Measurements from ENCODE around the gene PES1. TPM values are rescaled to one million over a fixed set of nuclear protein-coding genes. Genes with fewer than 3 reads are reported as not detected.

PES1 gene
- total RNA-seq, 1 donor from 2014 or later = 47.0 TPM

- DNase-seq (no peak), ATAC-seq (no peak)
- H3K9me3 ChIP-seq = no peaks in the 10 kb centered on the region
- no peak for TF ChIP-seq CTCF (IDR thresholded peaks at IDR 0.05)
- no peaks in the 10 kb centered on the region for H3K27me3 ChIP-seq (ENCODE audit: low read depth)
- no peak overlapping the region for H3K4me3 ChIP-seq
- H3K4me1 ChIP-seq = no peaks in the 10 kb centered on the region
- H3K36me3 ChIP-seq = peaks cover 100% of the 10 kb centered on the region
- intact Hi-C loops (cut with DNase I) = no loop called here
- H3K27ac ChIP-seq = no peak overlapping the region
Observed at GRCh38 chr22:30580896-30581295, 10.8 kb downstream of the PES1 start.

GRCh38 chr22:30578481-30578880, 13.2 kb downstream of the PES1 start:
- no peak for DNase-seq
- H3K36me3 ChIP-seq = peaks cover 84% of the 10 kb centered on the region
- no peak for TF ChIP-seq CTCF (IDR thresholded peaks at IDR 0.05)

GRCh38 chr22:30575859-30576258, 15.9 kb downstream of the PES1 start:
- DNase-seq (no peak), ATAC-seq (no peak)
- Histone ChIP-seq H3K36me3 (peaks cover 57% of the 10 kb centered on the region), H3K9me3 (no peaks in the 10 kb centered on the region), H3K27me3 (ENCODE audit: low read depth) (no peaks in the 10 kb centered on the region), H3K27ac (no peak overlapping the region), H3K4me3 (no peak overlapping the region), H3K4me1 (peaks cover 5% of the 10 kb centered on the region)
- no peak for TF ChIP-seq CTCF (IDR thresholded peaks at IDR 0.05)
- intact Hi-C loops (cut with DNase I) = no loop called here

More at GRCh38 chr22:30578481-30578880, 13.2 kb downstream of the PES1 start:
- intact Hi-C loops (cut with DNase I) = no loop called here
- Histone ChIP-seq H3K9me3 (no peaks in the 10 kb centered on the region), H3K27ac (no peak overlapping the region), H3K4me3 (no peak overlapping the region), H3K4me1 (peaks cover 5% of the 10 kb centered on the region), H3K27me3 (ENCODE audit: low read depth) (no peaks in the 10 kb centered on the region)
- ATAC-seq = no peak

GRCh38 chr22:30574997-30575671, 16.6 kb downstream of the PES1 start:
- intact Hi-C loops (cut with DNase I) = no loop called here
- Histone ChIP-seq H3K9me3 (no peaks in the 10 kb centered on the region), H3K27ac (peak overlapping the region; percentile 46), H3K4me3 (peak overlapping the region; percentile 21), H3K4me1 (peaks cover 5% of the 10 kb centered on the region), H3K27me3 (ENCODE audit: low read depth) (no peaks in the 10 kb centered on the region), H3K36me3 (peaks cover 50% of the 10 kb centered on the region)
- ATAC-seq (peak; percentile 23 to 64), DNase-seq (no peak)
- no peak for TF ChIP-seq CTCF (IDR thresholded peaks at IDR 0.05)

GRCh38 chr22:30574095-30574981, 17.4 kb downstream of the PES1 start, which contains the start of gene GAL3ST1:
GAL3ST1 (minus strand) TSS chr22:30574665; CDS start chr22:30557392, 17,273 bp downstream.
- H3K27me3 ChIP-seq (ENCODE audit: low read depth) = no peaks in the 10 kb centered on the region
- peak within 1 kb of the TSS; percentile 46 for H3K27ac ChIP-seq
- peak; percentile 51 to 66 for ATAC-seq
- no peak for DNase-seq
- no peaks in the 10 kb centered on the region for H3K9me3 ChIP-seq
- H3K4me1 ChIP-seq = peaks cover 5% of the 10 kb centered on the region
- H3K36me3 ChIP-seq = peaks cover 42% of the 10 kb centered on the region
- H3K4me3 ChIP-seq = peak within 1 kb of the TSS; percentile 45
- TF ChIP-seq CTCF (IDR thresholded peaks at IDR 0.05) = no peak
- intact Hi-C loops (cut with DNase I) = no loop called here

Data from lower lobe of right lung (tissue), 2 donors.